ENCODE data around the gene KDM1B.
A peak's percentile ranks its signal among the peaks of the same experiment; 100 is the strongest.

Gene KDM1B, protein sequence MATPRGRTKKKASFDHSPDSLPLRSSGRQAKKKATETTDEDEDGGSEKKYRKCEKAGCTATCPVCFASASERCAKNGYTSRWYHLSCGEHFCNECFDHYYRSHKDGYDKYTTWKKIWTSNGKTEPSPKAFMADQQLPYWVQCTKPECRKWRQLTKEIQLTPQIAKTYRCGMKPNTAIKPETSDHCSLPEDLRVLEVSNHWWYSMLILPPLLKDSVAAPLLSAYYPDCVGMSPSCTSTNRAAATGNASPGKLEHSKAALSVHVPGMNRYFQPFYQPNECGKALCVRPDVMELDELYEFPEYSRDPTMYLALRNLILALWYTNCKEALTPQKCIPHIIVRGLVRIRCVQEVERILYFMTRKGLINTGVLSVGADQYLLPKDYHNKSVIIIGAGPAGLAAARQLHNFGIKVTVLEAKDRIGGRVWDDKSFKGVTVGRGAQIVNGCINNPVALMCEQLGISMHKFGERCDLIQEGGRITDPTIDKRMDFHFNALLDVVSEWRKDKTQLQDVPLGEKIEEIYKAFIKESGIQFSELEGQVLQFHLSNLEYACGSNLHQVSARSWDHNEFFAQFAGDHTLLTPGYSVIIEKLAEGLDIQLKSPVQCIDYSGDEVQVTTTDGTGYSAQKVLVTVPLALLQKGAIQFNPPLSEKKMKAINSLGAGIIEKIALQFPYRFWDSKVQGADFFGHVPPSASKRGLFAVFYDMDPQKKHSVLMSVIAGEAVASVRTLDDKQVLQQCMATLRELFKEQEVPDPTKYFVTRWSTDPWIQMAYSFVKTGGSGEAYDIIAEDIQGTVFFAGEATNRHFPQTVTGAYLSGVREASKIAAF

DNA sequence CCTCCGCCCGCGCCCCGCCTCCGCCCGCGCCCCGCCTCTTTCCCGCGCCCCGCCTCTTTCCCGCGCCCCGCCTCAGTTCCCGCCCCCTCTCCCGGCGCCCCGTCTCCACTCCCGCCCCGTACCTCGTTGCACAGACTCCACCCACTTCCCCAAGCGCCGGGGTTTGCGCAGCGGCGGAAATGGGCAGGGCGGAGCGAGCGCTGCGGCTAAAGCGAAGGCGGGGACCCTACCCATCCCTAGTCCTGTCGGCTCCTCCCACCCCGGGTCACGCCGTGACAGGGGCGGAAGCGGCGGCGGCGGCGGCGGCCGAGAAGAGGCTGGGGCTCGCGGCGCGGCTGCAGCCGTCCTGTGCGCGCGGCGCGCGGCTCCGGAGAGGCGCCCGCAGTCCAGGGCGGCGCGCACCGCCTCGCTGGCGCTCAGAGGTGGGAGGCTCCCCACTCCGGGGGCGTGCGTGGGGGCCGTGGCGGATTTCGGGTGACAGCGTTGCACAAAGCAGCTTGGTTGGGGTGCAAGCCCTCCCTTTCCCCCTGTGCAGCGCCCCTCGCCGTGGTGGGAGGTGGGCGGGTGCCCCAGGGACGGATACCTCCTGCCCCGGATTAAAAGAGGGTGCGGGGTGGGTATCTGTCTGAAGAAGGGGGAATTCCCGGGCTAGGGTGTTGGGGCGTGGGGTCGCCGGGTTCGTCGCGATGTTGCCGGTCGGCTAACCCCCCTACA lies at the start of gene KDM1B:
KDM1B (plus strand) TSS at position 273 of the 714 bp plus-strand sequence. CDS start 4,474 bp downstream, outside the sequence.
- peak; percentile 97 to 98 for DNase-seq (ENCODE audit: low read depth in 2 of 2)

DNA sequence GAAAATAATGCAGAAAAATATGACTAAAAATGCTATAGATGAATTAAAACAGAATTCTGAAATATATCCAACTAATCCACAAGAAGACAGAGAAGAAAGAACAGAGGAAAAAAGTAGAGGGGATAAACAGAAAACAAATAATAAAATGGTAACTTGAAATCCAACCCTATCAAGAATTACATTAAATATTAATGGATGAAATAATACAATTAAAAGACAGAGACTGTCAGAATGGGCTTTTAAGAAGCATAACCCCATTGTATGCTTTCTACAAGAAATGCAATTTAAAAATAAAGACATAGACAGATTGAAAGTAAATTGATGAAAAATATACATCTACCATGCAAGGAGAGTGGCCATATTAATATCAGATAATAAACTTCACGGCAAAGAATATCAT lies 48.2 kb upstream of the KDM1B start:
- no peak for DNase-seq (ENCODE audit: low read depth in 2 of 2)

DNA sequence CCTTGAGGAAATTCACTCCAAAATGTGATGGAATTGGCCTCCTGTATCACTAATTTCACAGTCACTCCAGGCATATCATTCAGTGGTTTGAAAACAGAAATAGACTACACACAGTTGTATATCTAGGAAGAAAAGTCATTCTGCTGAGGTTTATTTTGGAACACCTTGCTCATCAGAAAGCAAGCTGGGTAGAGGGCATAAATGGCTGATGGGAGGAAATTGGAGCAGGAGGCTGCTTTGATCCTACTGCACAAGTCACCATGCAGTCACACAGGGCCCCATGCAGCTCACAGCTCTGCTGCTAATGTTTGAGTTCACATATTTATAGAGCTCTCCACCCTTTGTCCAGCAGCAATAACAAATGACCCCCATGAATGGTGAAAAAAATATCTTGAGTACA lies 45.1 kb upstream of the KDM1B start:
- DNase-seq (ENCODE audit: low read depth in 2 of 2): no peak

GRCh38 chr6:18115356-18115755 lies 39.9 kb upstream of the KDM1B start:
- DNase-seq (ENCODE audit: low read depth in 2 of 2): no peak

- DNase-seq (ENCODE audit: low read depth in 2 of 2): no peak
Observed at GRCh38 chr6:18117136-18117535, 38.1 kb upstream of the KDM1B start.

DNA sequence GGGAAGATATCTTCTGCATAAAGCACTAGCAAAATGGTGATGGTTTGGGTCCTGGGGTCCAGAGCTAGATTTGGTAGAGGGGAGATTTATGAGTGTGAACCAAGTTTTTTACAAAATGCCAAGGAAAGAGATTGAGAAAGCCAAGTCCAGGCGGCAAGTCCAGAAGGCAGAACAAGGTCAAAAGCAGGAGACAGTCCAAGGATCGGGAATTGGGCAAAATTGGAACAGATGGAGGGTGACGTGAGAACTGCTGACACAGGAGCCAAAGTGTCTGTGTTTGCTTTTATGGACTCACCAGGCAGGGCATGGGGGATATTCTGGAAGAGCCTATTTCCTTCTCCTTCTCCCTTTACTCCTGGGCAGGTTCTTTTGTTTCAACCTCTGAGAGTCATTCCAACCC lies 36.9 kb upstream of the KDM1B start:
- DNase-seq (ENCODE audit: low read depth in 2 of 2): no peak

DNA sequence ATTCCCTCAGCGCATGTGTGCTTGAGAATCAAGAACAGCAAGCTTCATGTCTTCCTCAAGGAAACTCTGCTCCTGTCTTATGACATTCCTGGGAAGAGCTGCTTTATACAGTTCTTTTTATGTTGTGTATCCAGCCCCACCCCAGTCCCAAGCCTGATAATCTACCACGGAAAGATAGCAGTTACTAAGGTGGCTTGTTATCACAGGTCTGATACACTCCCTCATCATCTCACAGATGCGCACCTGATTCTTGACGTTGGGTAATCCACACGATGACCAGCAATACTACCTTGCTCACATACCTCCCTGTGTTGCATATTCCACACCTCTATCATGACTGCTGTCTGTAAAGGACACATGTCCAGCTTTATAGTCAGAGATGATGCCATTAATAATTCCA lies 36.0 kb upstream of the KDM1B start:
- DNase-seq (ENCODE audit: low read depth in 2 of 2): no peak

DNA sequence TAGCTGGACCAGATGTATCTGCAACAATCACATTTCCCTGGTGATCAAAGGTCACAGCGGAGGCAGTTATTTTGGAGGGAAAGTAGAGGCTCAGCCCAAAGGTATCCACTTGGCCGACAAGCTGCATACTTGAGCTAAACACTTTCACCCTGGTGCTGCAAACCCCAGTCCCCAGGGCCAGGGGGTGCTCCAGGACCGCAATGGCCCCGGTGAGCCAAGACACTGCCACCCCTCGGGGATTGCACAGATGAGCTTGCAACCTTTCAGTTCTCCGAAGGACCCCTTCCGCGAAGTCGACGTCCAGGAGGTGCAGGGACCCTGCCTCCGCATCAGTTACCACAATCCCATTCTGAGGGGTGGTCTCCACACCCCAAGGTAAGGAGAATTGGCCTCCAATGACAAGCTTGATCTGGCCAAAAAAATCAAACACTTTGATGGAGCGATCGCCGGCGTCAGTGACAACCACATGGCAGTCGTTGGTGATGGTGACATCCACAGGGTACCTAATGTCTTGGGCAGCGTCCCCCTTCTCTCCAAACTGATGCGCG lies 33.6 kb upstream of the KDM1B start:
- DNase-seq (ENCODE audit: low read depth in 2 of 2): no peak

- peak; percentile 72 to 73 for DNase-seq (ENCODE audit: low read depth in 2 of 2)
Observed at GRCh38 chr6:18122128-18123093, 32.8 kb upstream of the KDM1B start, which contains the start of gene NHLRC1. Gene NHLRC1, minus strand, starts transcription at chr6:18122677. Its CDS starts 71 bp downstream, at chr6:18122606.

DNA sequence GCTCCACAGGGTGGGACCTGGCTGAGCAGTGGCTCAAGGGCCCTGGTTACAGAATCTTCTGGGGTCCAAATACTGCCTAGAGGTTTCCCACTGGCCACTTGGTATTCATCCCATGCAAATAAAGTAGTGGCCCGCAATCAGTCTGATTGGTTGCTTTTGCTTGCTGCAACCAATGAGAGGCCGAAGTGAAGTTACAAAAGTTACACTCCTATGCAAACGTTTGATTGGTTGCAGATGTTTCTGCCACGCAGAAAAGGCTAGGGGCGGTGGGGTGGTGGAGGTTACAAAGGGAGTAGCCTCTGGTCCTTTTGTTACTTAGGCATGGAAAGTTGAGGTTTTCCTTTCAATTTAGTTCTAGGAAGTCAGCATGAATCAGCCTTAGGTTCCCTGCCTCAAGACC lies 29.1 kb upstream of the KDM1B start:
- no peak for DNase-seq (ENCODE audit: low read depth in 2 of 2)

- no peak for DNase-seq (ENCODE audit: low read depth in 2 of 2)
Observed at GRCh38 chr6:18132346-18132745, 22.9 kb upstream of the KDM1B start.

DNA sequence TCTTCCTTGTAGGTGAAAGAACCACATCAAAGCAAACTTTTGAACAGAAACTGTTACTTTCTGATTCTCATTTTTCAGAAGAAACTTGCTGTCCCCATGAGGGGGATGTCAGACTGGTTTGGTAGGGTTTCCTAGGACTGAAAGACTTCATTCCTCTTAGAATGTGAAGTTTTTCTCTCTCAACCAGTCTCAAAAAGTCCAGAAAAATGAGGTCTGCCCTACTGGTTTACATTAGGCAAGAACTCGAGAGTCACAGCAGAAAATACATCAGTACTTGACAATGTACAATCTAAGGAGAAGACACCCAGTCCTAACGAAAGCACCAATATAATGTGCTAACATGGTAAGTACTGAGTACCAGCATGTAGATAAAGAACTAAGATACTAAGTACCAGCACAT lies 20.1 kb upstream of the KDM1B start:
- DNase-seq (ENCODE audit: low read depth in 2 of 2): no peak

- DNase-seq (ENCODE audit: low read depth in 2 of 2): no peak
Observed at GRCh38 chr6:18136260-18136659, 19.0 kb upstream of the KDM1B start.

- DNase-seq (ENCODE audit: low read depth in 2 of 2): no peak
Observed at GRCh38 chr6:18138906-18139305, 16.3 kb upstream of the KDM1B start.

GRCh38 chr6:18139935-18140621 lies 15.1 kb upstream of the KDM1B start:
- DNase-seq (ENCODE audit: low read depth in 2 of 2): no peak

GRCh38 chr6:18141805-18142590 lies 13.2 kb upstream of the KDM1B start:
- no peak for DNase-seq (ENCODE audit: low read depth in 2 of 2)

GRCh38 chr6:18142591-18142861 lies 12.7 kb upstream of the KDM1B start:
- DNase-seq (ENCODE audit: low read depth in 2 of 2): no peak

- DNase-seq (ENCODE audit: low read depth in 2 of 2): no peak
Observed at GRCh38 chr6:18147160-18147559, 8.1 kb upstream of the KDM1B start.

DNA sequence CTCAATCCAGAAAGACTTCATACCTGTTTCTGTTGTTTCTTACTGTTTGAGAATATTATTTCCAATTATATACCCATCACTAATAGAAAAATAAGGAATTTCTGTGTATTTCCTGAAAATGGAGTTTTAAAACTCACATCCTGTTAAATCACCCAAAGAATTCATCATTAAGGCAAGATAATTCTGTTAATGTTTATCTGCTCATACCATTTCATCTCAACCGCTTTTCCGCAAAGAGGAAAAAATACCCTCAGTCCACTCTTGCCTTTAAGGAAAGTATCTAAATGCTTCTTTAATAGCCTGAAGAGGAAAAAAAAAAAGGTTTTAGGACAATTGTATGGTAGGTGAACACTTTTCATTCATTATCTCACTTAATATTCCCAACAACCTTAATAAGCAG lies 7.6 kb upstream of the KDM1B start:
- no peak for DNase-seq (ENCODE audit: low read depth in 2 of 2)
